Activated CD8-positive, alpha-beta T cell treated with anti-CD3 and anti-CD28 coated beads, Interleukin-2, amount 10 ng/mL, durations not matched to agents 7 days and 5 days (primary cell): ENCODE data around the gene CASQ2. TPM values are rescaled to one million over a fixed set of nuclear protein-coding genes. Genes with fewer than 3 reads are reported as not detected.

Source experiments
- ATAC-seq: fragments of 150-1000 bp; cut with Tn5 transposase; one replicate; pipeline ENCODE4 v1.10.0; 2021; ENCODE audit warnings: moderate library complexity
- CTCF ChIA-PET: fragments of 350-600 bp; sonication (Branson Sonifier 250); formaldehyde crosslinking; loops from one replicate; lab custom pipeline; 2021; ENCODE audit warnings: antibody characterized with exemption; lab: Charles Lee
- POLR2A ChIA-PET: fragments of 350-600 bp; sonication (Branson Sonifier 250); formaldehyde crosslinking; loops from one replicate; lab custom pipeline; 2021; ENCODE audit warnings: antibody characterized with exemption; lab: Charles Lee
- DNase-seq: peaks from one replicate; pipeline ENCODE4 v3.0.0-alpha.2; 2020
- H3K27ac Mint-ChIP-seq: one replicate; pipeline ENCODE4 v1.8.0; 2021; ENCODE audit warnings: mild to moderate bottlenecking, mixed read lengths
- H3K27me3 Mint-ChIP-seq: one replicate; pipeline ENCODE4 v1.8.0; 2021; ENCODE audit warnings: low read depth, mixed read lengths
- H3K36me3 Mint-ChIP-seq: one replicate; pipeline ENCODE4 v1.8.0; 2021; ENCODE audit warnings: low read depth, mixed read lengths
- H3K4me1 Mint-ChIP-seq: one replicate; pipeline ENCODE4 v1.8.0; 2021; ENCODE audit warnings: low read depth, mixed read lengths
- H3K4me3 Mint-ChIP-seq: one replicate; pipeline ENCODE4 v1.8.0; 2021; ENCODE audit warnings: mild to moderate bottlenecking, mixed read lengths
- H3K9me3 Mint-ChIP-seq: one replicate; pipeline ENCODE4 v1.8.0; 2022; ENCODE audit warnings: mixed read lengths; ENCODE audit not compliant: insufficient read depth
- total RNA-seq, 2 experiments: library from RNA; stranded (reverse); gene quantifications; one replicate each; pipeline ENCODE4 v1.2.3, GENCODE V29; 2021

Gene CASQ2
- total RNA-seq, 2 experiments from 2014 or later: not detected

- peaks cover 31% of the 10 kb centered on the region for H3K36me3 Mint-ChIP-seq
- DNase-seq: no peak
- no peak for ATAC-seq
- no peaks in the 10 kb centered on the region for H3K27me3 Mint-ChIP-seq
- H3K4me1 Mint-ChIP-seq: peaks cover 18% of the 10 kb centered on the region
- H3K4me3 Mint-ChIP-seq: no peak overlapping the region
- no peaks in the 10 kb centered on the region for H3K9me3 Mint-ChIP-seq
- ChIA-PET POLR2A (no interaction called here), CTCF (interaction anchor here (0.7 kb wide), 1 partner anchor 14 kb away, joined by 3 read pairs; no protein-coding TSS in a partner anchor)
- H3K27ac Mint-ChIP-seq: no peak overlapping the region
Observed at GRCh38 chr1:115654663-115655305, 113.7 kb downstream of the CASQ2 start.

GRCh38 chr1:115654125-115654524 lies 114.4 kb downstream of the CASQ2 start:
- POLR2A ChIA-PET: no interaction called here
- no peaks in the 10 kb centered on the region for H3K9me3 Mint-ChIP-seq

GRCh38 chr1:115652236-115652788 lies 116.2 kb downstream of the CASQ2 start:
- Mint-ChIP-seq H3K4me3 (no peak overlapping the region), H3K4me1 (peaks cover 18% of the 10 kb centered on the region), H3K9me3 (no peaks in the 10 kb centered on the region), H3K36me3 (peaks cover 27% of the 10 kb centered on the region), H3K27me3 (no peaks in the 10 kb centered on the region), H3K27ac (no peak overlapping the region)
- no peak for ATAC-seq
- no peak for DNase-seq
- POLR2A ChIA-PET: no interaction called here
- CTCF ChIA-PET: no interaction called here

More at GRCh38 chr1:115654125-115654524, 114.4 kb downstream of the CASQ2 start:
- CTCF ChIA-PET: interaction anchor here (0.7 kb wide), 1 partner anchor 15 kb away, joined by 3 read pairs; no protein-coding TSS in a partner anchor
- no peaks in the 10 kb centered on the region for H3K27me3 Mint-ChIP-seq
- H3K4me1 Mint-ChIP-seq: peaks cover 18% of the 10 kb centered on the region
- DNase-seq (no peak), ATAC-seq (no peak)
- H3K4me3 Mint-ChIP-seq: no peak overlapping the region
- H3K27ac Mint-ChIP-seq: no peak overlapping the region
- peaks cover 32% of the 10 kb centered on the region for H3K36me3 Mint-ChIP-seq

GRCh38 chr1:115651391-115651790 lies 117.1 kb downstream of the CASQ2 start:
- ATAC-seq: no peak
- no peak for DNase-seq
- Mint-ChIP-seq H3K27ac (no peak overlapping the region), H3K4me3 (no peak overlapping the region), H3K9me3 (no peaks in the 10 kb centered on the region), H3K4me1 (peaks cover 13% of the 10 kb centered on the region), H3K27me3 (no peaks in the 10 kb centered on the region), H3K36me3 (peaks cover 18% of the 10 kb centered on the region)
- CTCF ChIA-PET: no interaction called here
- POLR2A ChIA-PET: no interaction called here

GRCh38 chr1:115650961-115651360 lies 117.6 kb downstream of the CASQ2 start:
- Mint-ChIP-seq H3K4me3 (no peak overlapping the region), H3K36me3 (peaks cover 17% of the 10 kb centered on the region), H3K27me3 (no peaks in the 10 kb centered on the region), H3K9me3 (no peaks in the 10 kb centered on the region), H3K27ac (no peak overlapping the region), H3K4me1 (peaks cover 12% of the 10 kb centered on the region)
- ChIA-PET CTCF (no interaction called here), POLR2A (no interaction called here)
- ATAC-seq (no peak), DNase-seq (no peak)

Other genes with a start within 250 kb of the CASQ2 start
- 10 to 100 TPM; 14.1 to 14.8 TPM for gene VANGL1, start 126.7 kb downstream of the CASQ2 start, total RNA-seq
- gene NHLH2, start 72.4 kb upstream of the CASQ2 start, total RNA-seq: not detected
- under 1 TPM; 0.40 to 0.60 TPM for gene SLC22A15, start 207.8 kb upstream of the CASQ2 start, total RNA-seq